Neural cell (in vitro differentiated cells): ENCODE data around the gene CPNE6. TPM values are rescaled to one million over a fixed set of nuclear protein-coding genes. Genes with fewer than 3 reads are reported as not detected.
"Not testable (repeated sequence)": the region's sequence is repeated elsewhere in the genome, so short reads cannot be mapped to it uniquely, and the experiment has no call there.

Source experiments
- H2AFZ ChIP-seq: fragments of 200-600, 300-800 bp; sonication (generic), shearing (Covaris generic); 2 replicates; pipeline ENCODE4 v1.6.0; 2014; ENCODE audit warnings: low read depth, mild to moderate bottlenecking, antibody characterized with exemption, low read length, moderate library complexity
- H3F3A ChIP-seq: fragments of 200-600 bp; shearing (Covaris generic); 2 replicates; pipeline ENCODE4 v1.6.1; 2016; ENCODE audit warnings: mild to moderate bottlenecking, moderate library complexity, mixed read lengths, antibody characterized with exemption, low read length; ENCODE audit not compliant: insufficient read depth, poor library complexity, severe bottlenecking
- H3K27ac ChIP-seq: fragments of 200-600, 300-800 bp; sonication (generic), shearing (Covaris generic); 2 replicates; pipeline ENCODE4 v1.5.1; 2014; ENCODE audit warnings: mild to moderate bottlenecking, low read length, moderate library complexity
- H3K27me3 ChIP-seq: fragments of 300-800, 200-600 bp; sonication (generic), shearing (Covaris generic); 2 replicates; pipeline ENCODE4 v1.6.0; 2014; ENCODE audit warnings: mild to moderate bottlenecking, low read depth, low read length, moderate library complexity; ENCODE audit not compliant: insufficient read depth
- H3K36me3 ChIP-seq: fragments of 300-800, 200-600 bp; sonication (generic), shearing (Covaris generic); 2 replicates; pipeline ENCODE4 v1.5.1; 2014; ENCODE audit warnings: mild to moderate bottlenecking, antibody characterized with exemption, low read length, moderate library complexity; ENCODE audit not compliant: insufficient read depth
- H3K4me2 ChIP-seq: fragments of 300-800, 200-600 bp; sonication (generic), shearing (Covaris generic); 2 replicates; pipeline ENCODE4 v1.6.0; 2014; ENCODE audit warnings: mild to moderate bottlenecking, low read length
- H3K4me3 ChIP-seq: fragments of 300-800, 200-600 bp; sonication (generic), shearing (Covaris generic); 2 replicates; pipeline ENCODE4 v1.5.1; 2014; ENCODE audit warnings: mild to moderate bottlenecking, low read length, moderate library complexity
- H3K79me2 ChIP-seq: fragments of 200-600 bp; shearing (Covaris generic); replicated peaks from 2 replicates; pipeline ENCODE4 v1.6.0; 2014; ENCODE audit warnings: mild to moderate bottlenecking, low read length, moderate library complexity; ENCODE audit not compliant: insufficient read depth
- H3K9ac ChIP-seq: fragments of 300-800, 200-600 bp; sonication (generic), shearing (Covaris generic); 2 replicates; pipeline ENCODE4 v1.6.1; 2016; ENCODE audit warnings: mild to moderate bottlenecking, low read length, mixed read lengths
- H3K9me2 ChIP-seq: fragments of 200-600 bp; shearing (Covaris generic); 2 replicates; pipeline ENCODE4 v1.6.1; 2016; ENCODE audit warnings: mild to moderate bottlenecking, low read length, mixed read lengths; ENCODE audit not compliant: insufficient read depth
- H3K9me3 ChIP-seq: fragments of 200-600, 300-800 bp; sonication (generic), shearing (Covaris generic); 2 replicates; pipeline ENCODE4 v1.6.1; 2016; ENCODE audit warnings: mild to moderate bottlenecking, mixed run types, low read length, moderate library complexity, mixed read lengths
- H4K20me1 ChIP-seq: fragments of 200-600 bp; shearing (Covaris generic); 2 replicates; pipeline ENCODE4 v1.6.1; 2016; ENCODE audit warnings: mild to moderate bottlenecking, mixed run types; ENCODE audit not compliant: insufficient read depth
- EP300 ChIP-seq: fragments of 450-650 bp; conservative IDR thresholded peaks from 2 replicates; pipeline ENCODE4 v1.6.1; 2014; ENCODE audit warnings: antibody characterized with exemption, mild to moderate bottlenecking, moderate library complexity; ENCODE audit not compliant: poor library complexity, severe bottlenecking
- MXI1 ChIP-seq: fragments of 450-650 bp; conservative IDR thresholded peaks from 2 replicates; pipeline ENCODE4 v1.6.1; 2014; ENCODE audit warnings: antibody characterized with exemption, mild to moderate bottlenecking; ENCODE audit not compliant: poor library complexity, severe bottlenecking
- POLR2AphosphoS5 ChIP-seq: IDR thresholded peaks from 2 replicates; pipeline ENCODE4 v1.6.1; 2012
- RAD21 ChIP-seq: fragments of 450-650 bp; conservative IDR thresholded peaks from 2 replicates; pipeline ENCODE4 v1.6.1; 2014; ENCODE audit warnings: antibody characterized with exemption, mild to moderate bottlenecking, moderate library complexity
- SMC3 ChIP-seq: fragments of 450-650 bp; conservative IDR thresholded peaks from 2 replicates; pipeline ENCODE4 v1.6.1; 2014; ENCODE audit warnings: antibody characterized with exemption, mild to moderate bottlenecking, moderate library complexity; ENCODE audit not compliant: poor library complexity
- TAF1 ChIP-seq: IDR thresholded peaks from 2 replicates; pipeline ENCODE4 v1.6.1; 2012; ENCODE audit warnings: low read depth
- polyA plus RNA-seq: library from polyadenylated mRNA; depleted of rRNA; stranded (reverse); fragments of >200 nt; gene quantifications from 2 replicates; pipeline ENCODE4 v1.2.3, GENCODE V29; 2014
- TF ChIP-seq, protein P1 (sequence below): fragments of 450-650 bp; IDR thresholded peaks from 2 replicates; pipeline ENCODE4 v1.5.1; 2014; ENCODE audit warnings: antibody characterized with exemption, mild to moderate bottlenecking, moderate library complexity; ENCODE audit not compliant: poor library complexity, severe bottlenecking

Gene CPNE6
- polyA plus RNA-seq, 1 donor from 2014 or later, result 4.1 TPM

DNA sequence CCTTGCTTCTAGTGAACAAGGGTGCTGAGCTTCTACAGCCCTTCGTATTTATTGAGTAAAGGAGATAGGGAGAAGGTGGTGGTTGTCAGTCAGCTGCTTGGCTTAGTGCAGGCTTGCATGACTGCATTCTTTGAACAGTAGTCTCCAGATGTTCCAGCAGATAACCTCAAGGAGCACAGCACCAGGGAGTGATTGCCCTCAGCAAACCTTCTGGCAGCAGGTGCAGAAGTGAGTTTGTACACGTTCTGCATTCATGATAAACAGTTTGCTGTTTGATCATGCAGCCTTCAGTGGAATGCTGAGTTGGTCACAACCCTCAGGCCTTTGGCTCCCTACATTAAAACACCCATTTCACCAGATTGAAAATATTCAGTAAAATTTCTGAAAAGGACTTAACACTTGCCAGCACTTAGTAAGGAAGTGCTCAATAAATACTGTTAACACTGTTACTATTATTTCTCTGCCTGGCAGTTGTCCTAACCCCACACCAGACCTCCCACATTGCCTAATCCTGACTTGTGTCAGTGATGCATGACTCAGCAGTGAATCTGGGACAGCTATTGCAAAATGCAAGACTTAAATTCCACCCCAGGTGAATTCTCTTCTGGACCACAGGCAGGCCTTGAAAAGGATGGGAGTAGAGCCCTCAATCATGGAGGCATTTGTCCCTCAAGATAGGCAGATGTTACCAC, 38.5 kb upstream of the CPNE6 start:
- H4K20me1 ChIP-seq, result no peaks in the 10 kb centered on the region
- H3K9me2 ChIP-seq, result no peaks in the 10 kb centered on the region
- no peaks in the 10 kb centered on the region for H3K36me3 ChIP-seq
- H3K79me2 ChIP-seq, result no peaks in the 10 kb centered on the region
- no peaks in the 10 kb centered on the region for H3K27me3 ChIP-seq
- H3K27ac ChIP-seq, result no peak overlapping the region
- H3K4me2 ChIP-seq, result no peak overlapping the region
- no peaks in the 10 kb centered on the region for H3F3A ChIP-seq
- H3K4me3 ChIP-seq, result no peak overlapping the region
- H3K9ac ChIP-seq, result no peak overlapping the region
- no peak overlapping the region for H2AFZ ChIP-seq
- H3K9me3 ChIP-seq, result no peaks in the 10 kb centered on the region
- TF ChIP-seq EP300 (no peak), TAF1 (no peak), MXI1 (no peak), RAD21 (no peak)

DNA sequence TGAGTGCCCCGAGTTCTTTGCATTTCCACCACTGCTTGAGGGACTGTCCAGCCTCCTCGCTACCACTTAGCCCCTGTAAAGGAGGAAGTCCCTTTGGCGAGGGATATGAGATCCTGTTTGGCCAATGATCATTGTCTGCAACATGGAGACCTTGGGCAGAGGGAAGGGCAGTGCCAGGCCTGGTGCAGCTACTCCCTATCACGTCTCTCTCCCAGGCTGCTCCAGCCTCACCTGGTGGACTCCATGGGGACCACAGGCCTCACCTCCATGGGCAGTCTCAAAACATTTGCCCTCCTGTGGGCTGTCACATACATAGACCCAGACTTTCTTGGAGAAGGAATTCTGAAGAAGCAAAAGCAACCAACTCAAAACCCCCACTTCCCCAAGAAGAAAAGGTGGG, 35.6 kb upstream of the CPNE6 start:
- H3K9ac ChIP-seq, H3K4me2 ChIP-seq: not testable (repeated sequence)

DNA sequence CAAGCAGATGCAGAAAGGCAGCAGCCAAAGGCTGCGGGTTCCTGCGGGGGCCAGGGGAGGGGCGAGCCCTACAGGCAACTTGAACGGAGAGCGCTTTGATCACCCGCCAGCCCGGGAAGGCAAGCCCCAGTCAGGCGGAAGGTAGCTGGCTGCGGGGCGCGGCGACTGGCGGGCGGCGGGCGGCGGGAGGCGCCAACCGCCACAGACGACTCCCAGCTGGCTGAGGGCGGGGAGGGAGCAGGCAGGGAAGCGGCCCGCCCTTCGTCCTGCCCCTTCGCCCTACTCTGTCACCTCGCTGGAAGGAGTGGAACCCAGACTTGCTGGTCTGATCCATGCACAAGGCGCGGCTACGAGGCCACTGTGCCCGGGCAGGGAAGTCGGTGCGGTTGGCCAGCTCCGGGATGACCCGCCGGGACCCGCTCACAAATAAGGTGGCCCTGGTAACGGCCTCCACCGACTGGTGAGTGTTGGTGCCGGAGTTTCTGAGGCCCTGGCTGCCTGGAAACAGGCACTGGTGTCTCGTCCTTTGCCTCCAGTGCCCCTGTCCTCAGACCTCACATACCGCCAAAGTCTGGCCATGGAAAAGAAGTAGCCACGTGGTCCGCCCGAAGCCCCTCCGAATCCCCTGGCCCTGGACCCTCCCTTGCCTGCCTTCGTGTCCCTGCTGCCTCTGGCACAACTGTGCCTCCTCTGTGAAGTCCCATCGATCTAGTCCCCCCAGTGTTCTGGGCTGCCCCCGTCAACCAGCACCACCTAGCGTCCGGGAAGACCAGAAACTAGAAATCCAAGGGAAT, 35.0 kb upstream of the CPNE6 start:
- H3K36me3 ChIP-seq, result no peaks in the 10 kb centered on the region
- H2AFZ ChIP-seq, result no peak overlapping the region
- H4K20me1 ChIP-seq, result no peaks in the 10 kb centered on the region
- H3K4me2 ChIP-seq, result no peak overlapping the region
- peak overlapping the region; percentile 63 for H3K4me3 ChIP-seq
- H3K79me2 ChIP-seq, result no peaks in the 10 kb centered on the region
- no peak overlapping the region for H3K27ac ChIP-seq
- no peaks in the 10 kb centered on the region for H3K9me2 ChIP-seq
- TF ChIP-seq EP300, result no peak
- peak; percentile 22 for TF ChIP-seq POLR2AphosphoS5
- TF ChIP-seq, protein P1, sequence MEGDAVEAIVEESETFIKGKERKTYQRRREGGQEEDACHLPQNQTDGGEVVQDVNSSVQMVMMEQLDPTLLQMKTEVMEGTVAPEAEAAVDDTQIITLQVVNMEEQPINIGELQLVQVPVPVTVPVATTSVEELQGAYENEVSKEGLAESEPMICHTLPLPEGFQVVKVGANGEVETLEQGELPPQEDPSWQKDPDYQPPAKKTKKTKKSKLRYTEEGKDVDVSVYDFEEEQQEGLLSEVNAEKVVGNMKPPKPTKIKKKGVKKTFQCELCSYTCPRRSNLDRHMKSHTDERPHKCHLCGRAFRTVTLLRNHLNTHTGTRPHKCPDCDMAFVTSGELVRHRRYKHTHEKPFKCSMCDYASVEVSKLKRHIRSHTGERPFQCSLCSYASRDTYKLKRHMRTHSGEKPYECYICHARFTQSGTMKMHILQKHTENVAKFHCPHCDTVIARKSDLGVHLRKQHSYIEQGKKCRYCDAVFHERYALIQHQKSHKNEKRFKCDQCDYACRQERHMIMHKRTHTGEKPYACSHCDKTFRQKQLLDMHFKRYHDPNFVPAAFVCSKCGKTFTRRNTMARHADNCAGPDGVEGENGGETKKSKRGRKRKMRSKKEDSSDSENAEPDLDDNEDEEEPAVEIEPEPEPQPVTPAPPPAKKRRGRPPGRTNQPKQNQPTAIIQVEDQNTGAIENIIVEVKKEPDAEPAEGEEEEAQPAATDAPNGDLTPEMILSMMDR, result peak; percentile 74
- TF ChIP-seq SMC3, result peak; percentile 46
- no peaks in the 10 kb centered on the region for H3K9me3 ChIP-seq
- H3K9ac ChIP-seq, result peak overlapping the region; percentile 44
- no peaks in the 10 kb centered on the region for H3F3A ChIP-seq
- no peaks in the 10 kb centered on the region for H3K27me3 ChIP-seq

More for the DNA sequence above, 35.6 kb upstream of the CPNE6 start:
- H3K9me3 ChIP-seq, H3F3A ChIP-seq, H3K27me3 ChIP-seq, H2AFZ ChIP-seq, H4K20me1 ChIP-seq, H3K79me2 ChIP-seq, H3K27ac ChIP-seq, H3K9me2 ChIP-seq, H3K36me3 ChIP-seq: not testable (repeated sequence)
- peak overlapping the region; percentile 63 for H3K4me3 ChIP-seq
